GM18868 (cell line): ENCODE measurements around the gene PHF12.
A peak's percentile ranks its signal among the peaks of the same experiment; 100 is the strongest.

Source experiments
- ATAC-seq: cut with Tn5 transposase; IDR thresholded peaks from one replicate; pipeline ENCODE4 v1.9.1; 2021; ENCODE audit warnings: mild to moderate bottlenecking, moderate library complexity; ENCODE audit not compliant: unreplicated experiment

Gene PHF12

GRCh38 chr17:28951428-28951990 lies at the start of gene PHF12:
Gene PHF12, minus strand, starts transcription at chr17:28951518. Its CDS starts 558 bp downstream, at chr17:28950960.
- peak; percentile 57 for ATAC-seq

DNA sequence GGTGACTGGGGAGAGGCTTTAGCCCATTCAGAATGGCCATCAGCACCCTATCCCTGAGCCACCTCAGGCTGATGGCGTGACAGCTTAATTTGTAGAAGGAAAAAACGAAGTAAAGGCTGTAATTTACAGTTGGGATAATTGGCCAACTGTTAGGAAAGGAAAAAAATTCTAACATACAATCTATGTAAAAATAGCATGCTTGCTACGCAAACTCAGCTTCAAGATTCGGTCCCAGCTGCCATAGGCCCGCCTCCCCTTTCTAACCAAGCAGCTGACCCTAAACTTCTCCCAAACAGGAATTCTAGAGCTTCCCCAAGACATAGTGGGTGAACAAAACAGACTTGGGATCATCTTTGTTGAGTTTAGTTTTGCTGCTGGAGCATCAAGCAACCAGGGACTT lies 49.7 kb upstream of the PHF12 start:
- ATAC-seq = no peak

- no peak for ATAC-seq
These were observed 47.9 kb upstream of the PHF12 start for GRCh38 chr17:28999206-28999605.

DNA sequence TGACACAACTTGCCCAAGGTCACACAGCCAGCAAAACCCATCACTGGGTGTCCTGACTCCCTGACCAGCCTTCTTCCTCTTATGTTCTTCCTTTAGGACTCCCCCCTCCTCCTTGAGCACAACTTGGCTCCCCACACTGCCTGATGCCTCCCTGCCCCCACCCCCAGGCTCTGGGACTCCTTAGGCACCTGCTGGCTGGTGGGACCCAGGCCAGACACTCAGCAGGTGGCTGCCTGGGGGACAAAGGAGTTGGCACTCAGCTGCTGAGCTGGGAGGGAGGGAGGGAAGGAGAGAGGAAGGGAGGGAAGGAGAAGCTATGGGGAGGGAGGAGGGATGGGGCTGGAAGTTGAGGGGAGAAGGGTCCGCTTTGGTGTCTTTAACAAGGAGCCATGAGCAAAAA lies 46.5 kb upstream of the PHF12 start:
- no peak for ATAC-seq

GRCh38 chr17:28996554-28997096 lies 45.3 kb upstream of the PHF12 start:
- no peak for ATAC-seq

- ATAC-seq = no peak
These were observed 42.5 kb upstream of the PHF12 start for GRCh38 chr17:28993645-28994426.

GRCh38 chr17:28992625-28993600 lies 41.6 kb upstream of the PHF12 start:
- ATAC-seq = no peak

DNA sequence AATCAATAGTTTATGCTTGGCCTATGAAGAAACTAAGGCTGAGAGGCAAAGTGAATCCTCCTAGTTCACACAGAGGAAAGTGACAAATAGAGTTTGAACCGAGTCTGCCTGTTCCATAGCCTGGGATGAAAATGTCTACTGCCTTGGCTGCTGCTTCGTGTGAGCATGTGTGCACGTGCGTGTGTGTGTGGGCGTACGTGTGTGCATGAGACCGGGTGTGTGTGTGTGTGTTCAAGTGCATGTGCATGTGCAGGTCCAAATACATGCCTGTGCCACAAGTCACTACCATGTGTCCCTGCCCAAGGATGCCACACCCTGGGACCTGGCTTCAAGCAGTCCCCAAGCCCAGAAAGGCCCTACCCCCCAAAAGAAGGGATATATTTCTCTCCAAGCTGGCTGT lies 40.9 kb upstream of the PHF12 start:
- ATAC-seq = no peak

DNA sequence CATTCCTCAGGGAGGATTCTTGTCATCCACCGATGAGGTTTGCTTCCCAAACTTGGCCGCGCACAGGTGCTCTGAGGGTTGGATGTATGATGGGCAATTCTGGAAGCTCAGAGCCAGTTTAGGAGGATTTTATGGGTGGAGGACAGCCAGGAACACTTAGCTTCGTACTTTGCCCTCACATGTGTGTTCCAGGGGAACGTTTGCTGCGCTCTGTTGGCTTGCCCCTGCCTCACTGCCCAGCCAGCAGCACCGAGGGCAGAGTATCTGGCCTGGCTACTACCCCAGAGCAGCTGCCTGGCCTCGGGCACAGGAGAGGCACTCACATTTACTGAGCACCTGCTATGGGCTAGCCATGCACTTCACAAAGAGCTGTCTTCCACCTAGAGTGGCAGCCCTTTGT lies 40.5 kb upstream of the PHF12 start:
- no peak for ATAC-seq

DNA sequence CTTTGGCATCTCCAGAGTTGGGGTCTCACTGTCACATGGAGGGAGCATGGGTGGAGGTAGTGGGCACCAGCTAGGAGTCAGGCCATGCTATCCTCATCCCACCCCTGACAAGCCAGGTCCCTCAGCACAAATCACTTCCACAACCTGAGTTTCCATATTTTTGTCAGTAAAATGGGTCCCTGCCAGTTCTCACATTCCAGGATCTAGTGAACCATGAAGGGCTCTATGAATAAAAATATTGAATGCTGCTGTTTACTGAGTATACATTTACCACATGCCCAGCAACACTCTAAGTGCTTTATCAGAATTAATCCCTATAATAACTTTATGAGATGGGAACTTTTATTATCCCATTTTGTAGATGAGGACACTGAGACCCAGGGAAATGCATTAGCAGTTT lies 37.7 kb upstream of the PHF12 start:
- no peak for ATAC-seq

DNA sequence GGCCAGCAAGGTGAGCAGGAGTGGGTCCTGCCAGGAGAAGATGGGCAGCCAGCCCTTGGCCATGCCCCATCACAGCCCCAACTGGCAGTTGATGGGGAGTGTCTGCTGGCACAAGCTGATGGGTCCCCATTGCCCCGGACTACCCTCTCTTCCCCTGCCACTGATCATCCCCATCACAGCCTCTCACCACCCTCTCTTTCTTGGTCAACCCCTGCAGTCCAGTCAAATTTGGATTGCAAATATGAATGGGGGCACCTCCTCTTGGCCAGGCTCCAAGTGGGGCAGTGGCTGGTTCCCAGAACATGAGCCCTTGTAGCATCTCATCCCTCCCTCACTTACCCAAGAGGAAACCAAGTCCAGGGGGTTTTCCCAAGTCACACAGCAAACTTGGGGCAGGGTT lies 37.2 kb upstream of the PHF12 start:
- no peak for ATAC-seq

DNA sequence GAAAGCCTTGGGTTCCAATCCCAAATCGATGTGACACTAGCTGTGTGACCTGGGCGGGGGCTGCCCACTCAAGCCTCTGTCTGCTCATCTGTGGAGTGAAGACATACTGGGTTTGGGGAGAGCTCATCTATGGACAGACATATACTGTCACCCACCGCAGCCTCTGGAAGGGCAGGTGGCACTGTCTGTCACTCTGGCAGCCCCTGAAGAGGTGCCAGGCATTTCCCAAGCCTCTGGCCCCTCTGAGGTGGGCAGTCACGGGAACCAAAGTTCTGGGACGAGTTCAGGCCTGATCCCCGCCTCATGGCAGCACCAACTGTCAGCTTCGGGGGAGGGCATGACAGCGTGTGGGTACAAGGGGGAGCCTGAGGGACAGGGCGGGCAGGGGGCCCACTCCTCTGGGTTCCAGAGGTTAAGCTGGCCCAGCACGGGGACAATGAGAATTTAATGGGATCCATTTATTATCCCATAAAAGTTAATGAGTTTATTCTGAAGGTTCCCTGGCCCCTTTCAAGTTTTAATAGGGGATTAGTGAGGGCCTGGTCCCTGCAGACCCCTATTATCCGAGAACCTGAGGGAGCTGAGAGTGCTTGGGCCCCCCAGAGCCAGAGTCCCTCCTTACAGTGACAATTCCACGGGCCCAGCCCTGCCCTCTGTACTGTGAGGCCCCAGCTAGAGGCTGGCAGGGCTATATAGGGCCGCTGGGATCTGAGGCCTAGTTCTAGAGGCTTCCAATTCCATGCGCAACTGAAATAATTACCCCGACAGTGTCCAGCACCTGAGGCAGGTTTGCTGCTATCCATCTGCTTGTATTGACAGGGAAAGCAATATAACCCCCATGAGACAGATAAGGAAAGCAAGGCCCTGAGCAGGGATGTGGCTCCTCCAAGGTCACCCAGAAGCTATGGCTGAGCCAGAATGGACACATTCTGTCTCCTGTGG lies 35.7 kb upstream of the PHF12 start:
- no peak for ATAC-seq

DNA sequence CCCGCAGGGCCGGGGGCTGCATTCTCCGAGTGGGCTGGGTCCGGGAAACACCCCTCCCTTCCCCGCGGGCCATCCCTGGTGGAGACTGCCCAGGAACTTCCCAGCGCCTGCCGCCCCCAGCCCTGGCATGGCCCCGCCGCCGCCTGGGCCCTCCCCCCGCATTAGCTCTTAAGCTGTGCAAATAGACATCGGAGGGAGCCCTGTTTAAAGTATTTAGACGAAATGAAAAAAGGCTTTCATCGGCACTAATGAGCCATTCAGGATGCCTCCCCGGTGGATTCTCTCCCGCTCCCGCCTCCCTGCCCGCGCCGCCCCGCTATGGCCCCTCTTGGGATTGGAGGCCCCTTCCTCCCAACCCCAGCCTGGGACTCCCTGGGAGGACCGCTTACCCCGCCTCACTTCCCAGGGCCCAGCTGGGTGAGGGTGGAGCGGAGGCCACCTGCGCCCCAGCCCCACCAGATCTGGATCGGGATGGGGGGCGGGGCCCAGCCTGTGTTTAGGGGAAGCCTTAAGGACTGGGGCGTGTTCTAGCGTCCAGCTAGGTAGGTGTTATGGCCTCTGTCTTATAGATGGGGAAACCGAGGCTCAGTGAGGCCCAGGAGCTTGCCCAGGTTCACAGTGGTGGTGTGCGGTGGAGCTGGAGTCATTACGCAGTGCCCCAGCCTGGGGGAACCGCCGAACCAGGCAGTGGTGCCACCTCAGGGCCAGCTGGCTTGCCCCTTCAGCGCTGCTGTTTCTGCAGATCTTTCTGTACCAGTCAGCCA lies 34.8 kb upstream of the PHF12 start:
- ATAC-seq = no peak

GRCh38 chr17:28983286-28984230 lies 32.2 kb upstream of the PHF12 start:
- no peak for ATAC-seq

DNA sequence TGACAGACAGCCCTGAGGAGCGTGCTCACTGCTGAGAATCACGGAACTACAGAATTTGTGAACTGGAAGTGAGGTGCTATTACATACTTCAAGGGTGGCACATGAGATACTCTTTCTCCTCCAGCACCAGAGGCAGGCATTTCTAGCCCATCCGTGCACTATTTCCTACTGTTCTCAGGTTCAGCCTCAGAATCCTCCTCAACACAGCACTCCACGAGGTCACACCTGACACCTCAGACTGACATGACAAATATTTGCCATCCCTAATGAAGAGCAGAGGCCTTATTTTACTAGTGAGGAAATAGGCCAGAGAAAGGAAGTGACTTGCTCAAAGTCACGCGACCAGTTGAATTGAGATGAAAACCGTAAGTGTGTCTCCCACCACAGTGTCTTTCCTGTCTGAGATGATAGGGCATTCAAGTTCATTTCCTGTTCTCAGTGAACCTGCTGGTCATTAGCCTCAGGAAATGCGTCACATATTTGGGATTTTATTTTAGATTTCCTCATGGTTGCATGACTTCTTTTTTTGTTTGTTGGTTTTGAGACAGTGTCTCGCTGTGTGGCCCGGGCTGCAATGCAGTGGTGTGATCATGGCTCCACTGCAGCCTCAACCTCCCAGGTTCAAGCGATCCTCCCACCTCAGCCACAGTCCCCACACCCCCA lies 30.9 kb upstream of the PHF12 start:
- ATAC-seq = peak; percentile 50

- ATAC-seq = no peak
These were observed 27.1 kb upstream of the PHF12 start for GRCh38 chr17:28978356-28978964.

- no peak for ATAC-seq
These were observed 26.5 kb upstream of the PHF12 start for GRCh38 chr17:28977659-28978355.
